HG03280 (cell line): ENCODE measurements around the gene VSNL1.
A peak's percentile ranks its signal among the peaks of the same experiment; 100 is the strongest.

Experiments
- ATAC-seq: cut with Tn5 transposase; IDR thresholded peaks from one replicate; pipeline ENCODE4 v1.9.1; 2021; ENCODE audit warnings: mild to moderate bottlenecking, moderate library complexity; ENCODE audit not compliant: unreplicated experiment

VSNL1 gene

GRCh38 chr2:17643031-17643615, 102.6 kb downstream of the VSNL1 start:
- no peak for ATAC-seq

- ATAC-seq: no peak
Measured at GRCh38 chr2:17644997-17645720, 104.7 kb downstream of the VSNL1 start.

- peak; percentile 87 for ATAC-seq
Measured at GRCh38 chr2:17646081-17646554, 105.6 kb downstream of the VSNL1 start.

- ATAC-seq: no peak
Measured at GRCh38 chr2:17646838-17647701, 106.6 kb downstream of the VSNL1 start.

DNA sequence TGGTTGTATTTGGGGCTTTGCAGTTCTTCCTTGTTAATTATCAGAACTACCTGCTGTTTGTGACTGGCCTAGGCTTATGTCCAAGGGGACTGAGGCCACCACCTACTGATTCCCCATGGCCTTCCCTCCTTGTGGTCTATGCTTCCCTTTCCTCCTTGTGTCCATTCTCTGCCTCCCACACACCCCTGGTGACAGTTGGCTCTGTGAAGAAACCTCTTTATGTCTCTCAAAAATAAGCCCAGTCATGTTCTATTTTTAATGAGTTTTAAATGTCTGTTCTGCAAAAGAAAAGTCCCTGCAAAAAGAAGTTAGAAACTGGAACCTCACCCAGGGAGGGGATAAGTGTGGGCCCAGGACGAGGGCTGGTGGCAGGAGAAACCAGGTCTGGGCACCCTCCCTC, 108.1 kb downstream of the VSNL1 start:
- no peak for ATAC-seq

GRCh38 chr2:17649026-17649425, 108.5 kb downstream of the VSNL1 start:
- no peak for ATAC-seq

GRCh38 chr2:17652681-17653394, 112.3 kb downstream of the VSNL1 start:
- no peak for ATAC-seq

- ATAC-seq: no peak
Measured at GRCh38 chr2:17657759-17658158, 117.3 kb downstream of the VSNL1 start.

GRCh38 chr2:17658251-17658843, 117.9 kb downstream of the VSNL1 start:
- peak; percentile 71 for ATAC-seq

- no peak for ATAC-seq
Measured at GRCh38 chr2:17660219-17660618, 119.7 kb downstream of the VSNL1 start.

DNA sequence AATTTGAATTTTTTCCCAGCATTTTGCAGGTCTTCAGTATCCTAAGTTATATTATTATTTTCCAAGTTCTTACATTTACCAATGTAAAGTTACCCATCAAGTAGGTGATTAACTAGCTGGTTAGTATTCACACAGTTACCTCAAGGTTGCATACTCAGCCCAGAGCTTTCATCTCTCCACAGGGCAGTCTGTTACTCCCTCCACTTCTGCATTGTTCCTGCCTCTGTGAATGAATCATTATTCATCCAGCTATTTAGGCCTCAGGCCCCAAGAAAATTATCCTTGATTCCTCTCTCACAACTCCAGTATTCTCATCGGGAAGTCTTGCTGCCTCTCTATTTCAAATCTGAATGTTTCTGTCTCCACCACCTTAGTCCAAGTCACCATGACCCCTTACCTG, 121.0 kb downstream of the VSNL1 start:
- no peak for ATAC-seq

GRCh38 chr2:17662723-17663122, 122.2 kb downstream of the VSNL1 start:
- ATAC-seq: no peak

GRCh38 chr2:17664534-17664933, 124.0 kb downstream of the VSNL1 start:
- ATAC-seq: no peak

GRCh38 chr2:17667898-17668297, 127.4 kb downstream of the VSNL1 start:
- ATAC-seq: no peak

DNA sequence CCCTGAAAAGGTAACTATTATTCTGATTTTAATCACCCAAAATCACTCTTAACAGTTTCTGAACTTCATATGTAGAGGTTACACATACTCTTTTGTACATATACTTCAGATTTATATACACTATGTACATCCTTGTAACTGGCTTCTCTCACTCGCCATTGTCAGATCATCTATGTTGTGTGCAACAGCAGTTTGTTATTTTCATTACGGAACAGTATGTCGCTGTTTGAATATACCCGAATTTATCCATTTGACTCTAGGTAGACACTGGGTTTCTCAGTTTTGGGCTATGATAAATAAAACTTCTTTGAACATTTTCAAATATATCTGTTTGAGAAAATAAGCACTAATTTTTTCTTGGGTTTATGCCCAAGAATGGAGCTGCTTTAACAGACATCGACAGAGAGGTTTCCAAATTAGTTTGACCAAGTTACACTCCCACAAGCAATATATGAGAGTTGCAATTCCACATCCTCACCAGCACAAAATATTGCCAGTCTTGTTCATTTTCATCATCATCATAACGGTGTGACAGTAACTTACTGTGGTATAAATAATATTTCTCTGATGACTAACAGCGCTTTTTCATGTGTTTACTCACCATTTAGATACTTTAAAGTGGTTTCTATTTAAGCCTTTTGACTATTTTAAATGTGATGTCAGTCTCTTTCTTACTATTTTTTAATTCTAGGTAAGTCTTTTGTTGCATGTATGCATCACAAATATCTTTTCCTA, 132.3 kb downstream of the VSNL1 start:
- no peak for ATAC-seq

GRCh38 chr2:17674817-17675216, 134.3 kb downstream of the VSNL1 start:
- no peak for ATAC-seq

- no peak for ATAC-seq
Measured at GRCh38 chr2:17680119-17680518, 139.6 kb downstream of the VSNL1 start.

DNA sequence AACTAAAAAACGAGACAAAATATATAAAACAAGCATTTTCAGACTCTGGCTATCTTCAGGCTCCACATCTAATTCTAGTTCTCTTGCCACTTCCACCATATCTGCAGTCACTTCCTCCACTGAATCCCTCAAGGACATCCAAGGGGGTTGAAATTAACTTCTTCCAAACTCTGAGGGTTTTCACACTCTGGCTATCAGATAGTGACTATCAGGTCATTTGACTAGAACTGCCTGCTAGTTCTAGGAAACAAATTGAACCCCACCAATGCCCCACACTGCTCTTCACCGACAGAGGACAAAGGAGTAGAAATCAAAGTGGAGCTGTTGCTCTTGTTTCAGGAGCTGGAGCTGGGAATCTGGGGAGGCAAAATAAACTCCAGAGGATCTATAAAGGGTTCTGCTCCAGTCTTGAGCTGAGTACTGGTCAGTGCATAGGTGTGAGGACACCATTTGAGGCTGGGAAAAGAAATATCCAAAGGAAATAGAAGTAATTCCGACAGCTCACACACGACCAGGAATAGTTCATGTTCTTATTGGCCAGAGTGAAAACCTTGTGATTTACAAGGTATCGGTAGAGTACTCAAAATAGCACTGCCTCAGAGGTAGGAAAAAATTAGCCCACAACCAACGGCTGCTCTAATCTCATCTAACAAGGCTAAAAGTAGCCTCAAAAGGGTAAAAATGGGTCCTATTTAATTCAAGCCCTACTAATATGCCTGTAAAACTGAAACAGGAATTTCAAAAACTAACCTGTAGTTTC, 141.8 kb downstream of the VSNL1 start:
- no peak for ATAC-seq

DNA sequence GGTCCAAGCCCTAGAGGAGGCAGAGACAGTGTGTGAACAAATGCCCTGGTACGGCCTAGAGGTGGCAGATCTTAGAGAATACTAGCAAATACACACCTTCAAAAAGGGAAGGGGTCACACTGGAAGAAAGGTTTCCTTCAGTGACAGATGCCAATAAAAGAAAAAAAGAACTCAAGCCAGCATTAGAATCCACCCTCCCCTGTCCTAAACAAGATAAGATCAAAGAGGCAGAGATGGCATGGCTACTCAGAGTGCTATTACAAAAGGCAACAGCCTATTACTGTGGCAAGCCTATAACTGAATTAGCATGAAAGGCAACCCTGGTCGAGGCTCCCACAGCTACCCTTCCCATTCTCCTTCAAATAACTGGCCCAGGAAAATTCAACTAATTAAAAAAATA, 143.5 kb downstream of the VSNL1 start:
- no peak for ATAC-seq
